GM18867 (cell line): ENCODE measurements around the gene ZCCHC9.

ENCODE experiments used
- ATAC-seq: cut with Tn5 transposase; IDR thresholded peaks from one replicate; pipeline ENCODE4 v1.9.1; 2021; ENCODE audit warnings: mild to moderate bottlenecking, moderate library complexity; ENCODE audit not compliant: unreplicated experiment

ZCCHC9 gene

DNA sequence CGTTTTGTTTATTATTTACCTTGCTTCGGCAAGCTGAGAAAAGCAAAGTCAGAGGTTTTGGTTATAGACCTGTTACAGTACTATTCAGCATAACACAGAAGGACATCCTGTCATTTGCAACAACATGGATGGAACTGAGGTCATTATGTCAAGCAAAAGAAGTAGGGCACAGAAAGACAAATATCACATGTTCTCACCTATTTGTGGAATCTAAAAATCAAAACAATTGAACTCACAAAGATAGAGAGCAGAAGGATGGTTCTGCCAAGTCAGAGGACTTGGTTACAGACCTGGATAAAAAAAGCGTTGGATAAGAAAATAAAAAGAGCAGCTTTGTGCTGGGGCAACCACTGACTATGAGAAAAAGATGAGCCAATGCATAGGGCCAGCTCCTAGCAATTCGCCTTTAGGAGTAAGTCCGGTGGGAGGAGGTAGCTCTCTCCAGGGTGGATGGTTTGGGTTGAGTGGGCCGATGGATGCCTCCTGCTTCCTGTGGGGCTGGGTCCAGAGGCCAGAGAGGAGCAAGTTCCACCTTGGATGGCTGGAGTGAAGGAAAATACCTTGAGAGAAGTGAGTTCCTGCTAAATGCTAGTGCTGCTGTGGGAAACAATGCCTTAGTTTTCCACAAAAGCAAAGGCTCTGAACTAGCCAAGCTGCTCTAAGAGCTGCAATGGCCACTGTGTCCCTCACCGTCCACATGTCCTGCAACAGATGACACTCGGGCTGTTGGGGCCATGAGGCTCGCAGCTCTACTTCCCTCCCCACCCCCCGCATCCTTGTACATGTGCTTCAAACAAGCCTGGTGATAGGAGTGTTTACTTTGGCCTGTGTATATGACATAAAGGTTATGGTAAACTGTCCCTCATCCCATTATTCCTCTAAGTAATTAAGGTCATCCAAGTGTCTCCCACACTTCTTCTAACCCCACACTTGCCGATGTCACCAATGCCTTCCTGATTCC lies 54.2 kb downstream of the ZCCHC9 start:
- ATAC-seq = no peak

DNA sequence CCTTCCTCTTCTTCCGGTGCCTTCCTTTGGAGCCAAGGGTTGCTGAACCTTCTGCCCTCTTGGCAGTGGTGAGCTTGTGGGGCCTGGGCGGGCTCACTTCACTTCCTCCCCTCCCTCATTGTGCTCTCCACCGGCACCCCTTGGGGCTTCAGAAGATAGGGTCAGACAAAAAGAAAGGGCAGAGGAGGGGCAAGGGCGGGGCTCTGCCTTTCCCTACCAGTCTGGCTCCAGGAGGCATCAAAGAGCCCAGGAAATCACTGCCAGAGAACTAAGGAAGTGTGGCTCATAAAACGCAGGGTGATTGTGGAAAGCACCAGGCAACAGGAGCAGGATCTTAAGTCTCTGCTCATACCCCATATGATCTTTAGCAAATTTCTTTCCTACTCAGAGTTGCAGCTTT lies 57.7 kb downstream of the ZCCHC9 start:
- ATAC-seq = no peak

DNA sequence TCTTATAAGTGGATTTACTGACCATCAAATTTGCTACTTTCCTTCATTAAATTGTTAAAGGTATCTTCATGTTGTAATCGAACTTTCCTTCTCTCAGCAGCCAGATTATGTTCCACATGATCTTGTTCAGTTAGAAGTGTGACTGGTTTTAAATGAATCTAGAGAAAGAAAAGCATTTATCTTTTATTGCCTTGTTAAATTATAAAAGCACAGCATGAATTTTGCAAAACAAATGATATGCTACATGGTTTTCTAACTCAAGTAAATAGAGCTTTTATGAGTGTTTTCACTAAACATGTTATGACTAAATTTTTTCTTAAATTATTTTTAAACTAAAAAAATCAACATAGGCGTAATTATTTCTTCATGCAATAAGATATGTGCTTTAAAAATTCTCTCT lies 58.5 kb downstream of the ZCCHC9 start:
- no peak for ATAC-seq

DNA sequence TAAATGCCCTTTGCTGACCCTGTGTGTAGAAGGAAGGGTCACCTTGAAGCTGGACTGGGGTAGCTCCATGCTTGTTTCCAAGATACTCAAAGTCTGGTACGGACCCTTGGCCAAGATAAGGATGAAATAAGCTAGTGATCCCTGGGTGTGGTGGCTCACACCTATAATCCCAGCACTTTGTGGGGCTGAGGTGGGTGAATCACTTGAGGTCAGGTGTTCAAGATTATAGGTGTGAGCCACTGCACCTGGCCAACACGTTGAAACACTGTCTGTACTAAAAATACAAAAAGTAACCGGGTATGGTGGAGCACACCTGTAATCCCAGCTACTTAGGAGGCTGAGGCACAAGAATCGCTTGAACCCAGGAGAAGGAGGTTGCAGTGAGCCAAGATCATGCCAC lies 59.3 kb downstream of the ZCCHC9 start:
- ATAC-seq = no peak

DNA sequence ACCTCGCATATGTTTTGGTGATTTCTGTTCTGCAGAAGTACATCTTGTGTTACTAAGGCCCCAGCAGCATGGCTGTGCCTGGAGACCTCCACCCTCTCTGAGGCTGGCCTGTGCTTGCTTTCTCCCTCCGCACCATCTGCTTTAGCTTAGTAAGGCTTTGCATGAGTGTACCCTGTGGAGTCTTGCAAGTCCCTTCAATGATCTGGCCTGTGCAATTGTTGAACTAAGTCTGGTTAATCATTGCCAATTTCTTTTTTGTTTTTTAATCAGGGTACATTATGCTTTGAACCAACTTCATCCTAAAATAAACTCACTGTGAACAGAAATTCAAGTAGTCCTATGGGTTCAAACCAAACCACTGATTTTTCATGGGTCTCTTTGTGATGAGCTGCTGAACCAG lies 60.2 kb downstream of the ZCCHC9 start:
- no peak for ATAC-seq
